Lower lobe of right lung (tissue), 2 donors: ENCODE data around the gene DHRS4. TPM values are rescaled to one million over a fixed set of nuclear protein-coding genes. Genes with fewer than 3 reads are reported as not detected.

ENCODE experiments used
- ATAC-seq, 2 donors: fragments of 200-7000 bp; cut with Tn5 transposase; one replicate each; pipeline ENCODE4 v1.9.1; 2020 to 2022; ENCODE audit warnings: mild to moderate bottlenecking in 2 of 2, moderate library complexity in 2 of 2
- DNase-seq: peaks from one replicate; pipeline ENCODE4 v3.0.0-alpha.2; 2020
- H3K27ac ChIP-seq: fragments of 200-600 bp; one replicate; pipeline ENCODE4 v1.8.0; 2022
- H3K27me3 ChIP-seq: fragments of 200-600 bp; one replicate; pipeline ENCODE4 v1.8.0; 2022; ENCODE audit warnings: low read depth
- H3K36me3 ChIP-seq: fragments of 200-600 bp; one replicate; pipeline ENCODE4 v1.8.0; 2022; ENCODE audit warnings: mild to moderate bottlenecking
- H3K4me1 ChIP-seq: fragments of 200-600 bp; one replicate; pipeline ENCODE4 v1.8.0; 2022
- H3K4me3 ChIP-seq: fragments of 200-600 bp; one replicate; pipeline ENCODE4 v1.8.0; 2022; ENCODE audit warnings: mild to moderate bottlenecking
- H3K9me3 ChIP-seq: fragments of 200-600 bp; one replicate; pipeline ENCODE4 v1.8.0; 2022
- CTCF ChIP-seq: fragments of 200-600 bp; IDR thresholded peaks from one replicate; pipeline ENCODE4 v1.8.0; 2022; ENCODE audit warnings: antibody characterized with exemption, mild to moderate bottlenecking
- intact Hi-C: fragments of 100-400 bp; cut with DNase I; formaldehyde crosslinking; loops from one replicate; pipeline ENCODE4 v1.11.0; 2022
- total RNA-seq: library from RNA; stranded (reverse); fragmentation: NEBNext Ultra II Directional; extraction: Animal tissue kit (Norgen Biotek cat#: 25700); gene quantifications from one replicate; pipeline ENCODE4 v1.2.1, GENCODE V29; 2021
- donor health status: DM: no; HTN: yes; CAD: no; lungs with severe emphysema.

The DHRS4 gene
- total RNA-seq, 1 donor from 2014 or later, result 35.4 TPM

DNA sequence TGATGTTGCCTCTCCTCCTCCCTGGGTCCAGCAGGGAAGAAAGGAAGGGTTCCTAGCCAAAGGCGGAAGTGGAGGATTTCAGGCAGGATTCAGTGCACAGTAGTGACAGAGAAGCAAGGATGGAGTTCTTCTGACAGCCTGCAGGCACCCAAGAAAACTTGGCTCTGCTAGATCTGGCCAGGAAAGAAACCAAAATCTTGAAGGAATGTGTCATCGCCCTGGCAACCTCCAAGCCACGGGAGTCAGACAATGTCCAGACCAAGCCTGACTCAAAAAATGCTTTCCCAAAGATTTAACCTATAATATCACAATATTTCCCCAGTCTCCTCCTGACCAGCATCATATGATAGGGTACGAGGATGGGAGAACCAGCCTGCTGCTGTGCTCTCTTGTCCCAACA, 22.8 kb upstream of the DHRS4 start:
- DNase-seq, result no peak
- no peaks in the 10 kb centered on the region for H3K9me3 ChIP-seq
- H3K36me3 ChIP-seq, result no peaks in the 10 kb centered on the region
- intact Hi-C loops, result no loop called here
- H3K27me3 ChIP-seq, result no peaks in the 10 kb centered on the region
- peaks cover 8% of the 10 kb centered on the region for H3K4me1 ChIP-seq
- H3K4me3 ChIP-seq, result no peak overlapping the region
- no peak overlapping the region for H3K27ac ChIP-seq
- ATAC-seq, result no peak
- no peak for TF ChIP-seq CTCF

DNA sequence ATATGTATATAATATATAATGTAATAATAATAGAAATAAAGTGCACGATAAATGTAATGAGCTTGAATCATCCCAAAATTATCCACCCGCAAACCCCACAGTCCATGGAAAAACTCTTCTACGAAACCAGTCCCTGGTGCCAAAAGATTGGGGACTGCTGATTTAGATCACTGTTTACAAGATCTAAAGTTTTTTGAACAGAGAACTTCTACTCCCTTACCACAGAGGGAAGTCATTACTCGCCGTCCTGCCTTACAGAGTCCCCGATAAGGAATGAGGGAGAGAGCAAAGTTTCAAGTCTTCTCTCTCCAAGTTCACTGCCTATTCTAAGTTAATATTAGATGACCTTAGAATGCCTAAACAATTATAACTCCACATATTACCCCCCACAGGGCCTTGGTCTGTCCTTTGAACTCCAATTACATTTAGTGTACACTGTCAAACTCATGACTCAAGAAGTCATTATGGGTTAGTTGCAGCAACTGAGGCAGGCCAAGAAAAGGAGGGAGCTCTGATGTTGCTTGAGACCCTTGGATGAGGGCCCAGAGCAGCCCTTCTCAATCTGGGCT, 21.8 kb upstream of the DHRS4 start:
- Histone ChIP-seq H3K4me3 (no peak overlapping the region), H3K4me1 (peaks cover 8% of the 10 kb centered on the region), H3K36me3 (no peaks in the 10 kb centered on the region), H3K27me3 (no peaks in the 10 kb centered on the region), H3K27ac (no peak overlapping the region), H3K9me3 (no peaks in the 10 kb centered on the region)
- intact Hi-C loops, result no loop called here
- ATAC-seq (no peak), DNase-seq (no peak)
- no peak for TF ChIP-seq CTCF

DNA sequence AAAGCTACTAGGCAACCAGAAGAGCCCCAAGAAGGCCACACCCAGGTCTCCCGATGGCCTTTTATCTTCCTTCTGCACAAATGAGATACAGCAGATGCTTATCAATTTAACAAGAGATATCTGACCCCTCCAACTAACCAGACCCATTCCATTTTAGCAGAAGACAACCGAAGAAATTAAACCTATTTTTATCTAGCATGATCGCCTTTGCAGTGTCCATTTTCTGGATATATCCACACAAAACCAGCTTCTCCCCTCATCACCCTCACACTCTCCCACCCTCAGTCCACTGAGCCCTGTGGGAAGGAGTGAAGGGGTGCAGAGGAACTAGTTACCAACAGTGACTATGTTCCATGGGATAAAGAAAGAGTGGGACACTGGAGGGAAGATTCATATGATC, 20.9 kb upstream of the DHRS4 start:
- Histone ChIP-seq H3K4me1 (peaks cover 8% of the 10 kb centered on the region), H3K4me3 (no peak overlapping the region), H3K27ac (no peak overlapping the region), H3K36me3 (no peaks in the 10 kb centered on the region), H3K27me3 (no peaks in the 10 kb centered on the region), H3K9me3 (no peaks in the 10 kb centered on the region)
- intact Hi-C loops, result no loop called here
- ATAC-seq (no peak), DNase-seq (no peak)
- no peak for TF ChIP-seq CTCF

GRCh38 chr14:23933108-23933741, 20.3 kb upstream of the DHRS4 start:
- intact Hi-C loops, result no loop called here

DNA sequence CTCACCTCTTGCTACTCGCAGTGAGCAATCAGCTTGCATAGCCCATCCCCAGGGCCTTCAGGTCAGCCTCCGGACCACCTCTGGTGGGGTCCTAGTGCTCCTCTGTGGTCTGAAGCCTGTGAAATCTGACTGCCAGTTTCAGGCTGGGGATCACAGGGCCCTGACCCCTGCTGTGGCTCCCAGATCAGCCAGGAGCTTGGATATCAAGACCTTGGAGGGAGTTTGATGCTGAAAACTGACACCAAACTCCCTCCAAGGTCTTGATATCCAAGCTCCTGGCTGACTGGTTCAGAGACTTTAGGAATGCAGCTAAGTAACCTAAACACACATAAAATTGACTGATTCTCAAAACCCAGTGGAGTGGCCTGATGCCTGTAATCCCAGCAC, 19.8 kb upstream of the DHRS4 start:
- H3K27ac ChIP-seq, result no peak overlapping the region
- intact Hi-C loops, result no loop called here

More at GRCh38 chr14:23933108-23933741, 20.3 kb upstream of the DHRS4 start:
- Histone ChIP-seq H3K4me1 (peaks cover 8% of the 10 kb centered on the region), H3K27ac (no peak overlapping the region), H3K9me3 (no peaks in the 10 kb centered on the region), H3K27me3 (no peaks in the 10 kb centered on the region), H3K36me3 (no peaks in the 10 kb centered on the region), H3K4me3 (no peak overlapping the region)
- TF ChIP-seq CTCF, result no peak
- no peak for DNase-seq
- no peak for ATAC-seq

More for the DNA sequence above, 19.8 kb upstream of the DHRS4 start:
- DNase-seq (no peak), ATAC-seq (no peak)
- TF ChIP-seq CTCF, result no peak
- Histone ChIP-seq H3K4me1 (peaks cover 8% of the 10 kb centered on the region), H3K36me3 (no peaks in the 10 kb centered on the region), H3K27me3 (no peaks in the 10 kb centered on the region), H3K4me3 (no peak overlapping the region), H3K9me3 (no peaks in the 10 kb centered on the region)
